ENCODE results near the gene MTHFSD.
A peak's percentile ranks its signal among the peaks of the same experiment; 100 is the strongest.
"Not testable (repeated sequence)": the region's sequence is repeated elsewhere in the genome, so short reads cannot be mapped to it uniquely, and the experiment has no call there.

MTHFSD gene

DNA sequence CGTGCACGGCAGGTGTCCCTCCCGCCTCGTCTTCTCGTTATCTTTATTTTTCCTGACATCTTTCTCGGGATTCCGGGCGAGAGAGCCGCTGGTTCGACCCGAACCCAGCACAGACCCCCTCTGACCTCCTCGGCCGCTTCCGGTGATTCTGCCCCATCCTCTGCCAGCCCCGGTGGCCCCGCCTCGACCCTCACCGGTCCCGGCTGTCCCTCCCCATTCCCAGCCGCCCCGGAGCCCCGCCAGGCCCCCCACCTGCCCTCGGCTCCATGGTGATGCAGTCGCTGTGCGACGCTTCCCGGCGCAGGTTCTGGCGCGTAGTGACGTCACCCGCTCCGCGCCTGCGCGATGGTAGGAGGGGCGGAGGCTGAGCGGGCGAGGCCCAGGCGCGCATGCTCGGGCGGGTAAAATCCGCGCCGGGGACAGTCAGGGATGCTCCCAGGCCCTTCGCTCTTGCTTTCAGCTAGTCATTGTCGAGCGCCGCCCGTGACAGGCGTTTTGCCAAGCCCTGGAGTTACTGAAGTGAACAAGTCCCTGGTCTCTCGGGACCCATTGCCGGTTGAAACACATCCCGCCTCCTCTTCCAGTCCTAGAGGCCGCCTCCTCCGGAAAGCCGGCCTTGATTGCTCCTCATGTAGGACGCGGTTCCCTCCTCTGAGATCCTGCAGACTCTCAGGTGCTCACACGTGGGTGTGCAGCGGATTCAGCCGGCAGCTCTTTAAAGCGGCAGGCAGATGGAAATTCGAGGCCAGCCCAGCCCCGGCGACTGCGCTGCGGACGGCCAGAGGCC is at the start of gene MTHFSD:
Gene MTHFSD, minus strand, starts transcription at position 319 of the 787 bp plus-strand sequence. Its CDS starts 51 bp downstream, at position 268.
- peak; percentile 93 for DNase-seq

DNA sequence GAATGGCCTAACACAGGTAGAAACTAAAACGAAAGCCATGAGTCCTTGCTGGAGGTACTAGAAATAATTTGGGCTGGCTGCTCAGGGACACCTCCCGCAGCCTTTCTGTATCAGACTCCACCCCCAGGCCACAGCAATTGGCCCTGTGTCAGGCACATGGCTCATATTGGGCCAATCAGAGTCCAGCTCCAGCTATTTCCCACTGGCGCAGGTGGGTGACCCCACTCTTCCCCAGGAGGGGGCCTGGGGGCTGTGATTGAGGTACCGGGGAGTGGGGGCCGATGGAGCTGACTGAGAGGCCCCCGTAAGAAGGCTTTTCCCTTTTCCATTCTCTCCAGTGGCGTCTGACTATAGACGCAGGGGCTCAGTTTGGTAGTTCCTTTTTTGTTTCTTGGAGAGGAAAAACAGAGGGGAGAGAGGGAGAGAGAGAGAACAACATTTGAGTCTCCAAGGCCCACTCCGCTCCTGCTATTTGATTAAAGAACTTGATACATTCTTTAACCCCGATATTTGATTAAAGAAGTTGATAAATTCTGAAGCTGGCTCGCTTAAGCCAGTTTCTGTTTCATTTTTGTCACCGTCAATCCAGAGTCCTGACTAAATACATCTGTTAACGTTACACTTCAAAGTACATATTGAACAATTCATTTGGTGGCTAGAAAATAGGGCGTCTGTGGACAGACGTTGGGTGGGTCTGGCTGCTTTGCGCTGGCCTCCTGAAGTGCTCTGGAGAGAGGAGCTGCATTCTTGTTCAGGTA is 49.6 kb upstream of the MTHFSD start:
- peak; percentile 54 for DNase-seq

GRCh38 chr16:86602521-86602920 is 47.5 kb upstream of the MTHFSD start:
- no peak for DNase-seq

- no peak for DNase-seq
Observed at GRCh38 chr16:86601356-86601755, 46.3 kb upstream of the MTHFSD start.

DNA sequence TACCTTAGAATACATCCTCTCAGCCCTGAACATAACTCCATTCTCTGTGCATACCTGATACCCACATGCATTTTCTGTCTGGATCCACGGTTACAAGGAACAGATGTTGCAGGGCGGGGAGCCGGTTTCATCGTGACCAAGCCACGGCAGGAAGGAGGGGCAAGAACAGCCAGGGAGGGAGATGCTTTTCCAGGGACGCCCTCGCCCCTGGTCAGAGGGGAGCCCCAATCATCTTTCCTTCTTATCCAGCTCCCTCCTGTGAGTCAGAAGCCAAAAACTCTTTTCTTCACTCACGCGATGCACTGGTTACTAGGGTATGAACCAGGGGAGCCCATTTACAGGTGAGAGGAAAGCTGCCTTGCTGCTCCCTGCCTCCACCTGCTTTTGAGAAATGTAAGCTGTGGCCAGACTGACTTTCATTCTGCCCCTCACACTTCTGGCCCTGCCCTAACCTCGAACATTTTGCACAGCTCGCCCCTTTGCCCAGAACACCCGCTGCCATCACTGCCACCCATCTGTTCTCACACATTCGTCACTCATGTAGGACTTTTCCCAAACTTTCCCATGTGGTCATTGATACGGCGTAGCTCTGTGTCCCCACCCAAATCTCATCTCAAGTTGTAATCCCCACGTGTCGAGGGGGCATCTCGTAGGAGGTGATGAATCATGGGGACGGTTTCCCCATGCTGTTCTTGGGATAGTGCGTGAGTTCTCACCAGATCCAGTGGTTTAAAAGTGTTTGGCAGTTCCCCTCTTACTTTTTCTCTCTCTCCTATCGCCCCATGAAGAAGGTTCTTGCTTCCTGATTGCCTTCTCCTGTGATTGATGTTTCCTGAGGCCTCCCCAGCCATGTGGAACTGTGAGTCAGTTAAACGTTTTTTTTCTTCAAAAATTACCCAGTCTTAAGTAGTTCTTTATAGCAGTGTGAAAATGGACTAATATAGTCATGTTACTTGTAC is 43.9 kb upstream of the MTHFSD start:
- no peak for DNase-seq

DNA sequence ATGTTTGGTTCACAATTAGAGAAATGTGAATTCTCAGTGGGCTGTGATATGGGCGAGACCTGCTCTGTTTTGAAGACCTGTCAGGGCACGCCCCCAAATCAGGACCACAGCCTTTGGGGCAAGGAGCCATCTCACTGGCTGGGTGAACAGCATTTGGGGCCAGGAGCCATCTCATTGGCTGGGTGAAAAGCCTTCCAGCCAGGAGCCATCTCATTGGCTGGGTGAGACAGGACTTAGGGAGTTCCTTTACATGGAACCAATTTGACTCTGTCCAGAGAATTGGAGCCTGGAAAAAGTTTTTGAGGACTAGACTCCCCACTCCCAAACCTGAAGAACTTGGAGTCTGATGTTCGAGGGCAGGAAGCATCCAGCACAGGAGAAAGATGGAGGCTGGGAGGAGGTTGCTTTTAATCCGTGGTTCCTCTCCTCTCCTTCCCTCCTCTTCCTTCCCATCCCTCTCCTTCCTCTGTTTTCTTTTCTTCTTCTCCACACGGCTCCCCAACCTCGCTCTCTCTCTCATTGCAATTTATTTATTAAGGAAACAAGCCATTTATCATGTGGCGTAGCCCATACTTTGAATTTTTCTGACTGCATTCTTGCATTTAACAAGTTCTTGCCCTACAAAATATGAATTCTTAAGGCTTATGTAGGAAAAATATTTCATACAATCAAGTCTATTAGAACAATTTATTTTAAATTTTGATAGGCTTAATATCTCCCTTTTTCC is 43.0 kb upstream of the MTHFSD start:
- no peak for DNase-seq

DNA sequence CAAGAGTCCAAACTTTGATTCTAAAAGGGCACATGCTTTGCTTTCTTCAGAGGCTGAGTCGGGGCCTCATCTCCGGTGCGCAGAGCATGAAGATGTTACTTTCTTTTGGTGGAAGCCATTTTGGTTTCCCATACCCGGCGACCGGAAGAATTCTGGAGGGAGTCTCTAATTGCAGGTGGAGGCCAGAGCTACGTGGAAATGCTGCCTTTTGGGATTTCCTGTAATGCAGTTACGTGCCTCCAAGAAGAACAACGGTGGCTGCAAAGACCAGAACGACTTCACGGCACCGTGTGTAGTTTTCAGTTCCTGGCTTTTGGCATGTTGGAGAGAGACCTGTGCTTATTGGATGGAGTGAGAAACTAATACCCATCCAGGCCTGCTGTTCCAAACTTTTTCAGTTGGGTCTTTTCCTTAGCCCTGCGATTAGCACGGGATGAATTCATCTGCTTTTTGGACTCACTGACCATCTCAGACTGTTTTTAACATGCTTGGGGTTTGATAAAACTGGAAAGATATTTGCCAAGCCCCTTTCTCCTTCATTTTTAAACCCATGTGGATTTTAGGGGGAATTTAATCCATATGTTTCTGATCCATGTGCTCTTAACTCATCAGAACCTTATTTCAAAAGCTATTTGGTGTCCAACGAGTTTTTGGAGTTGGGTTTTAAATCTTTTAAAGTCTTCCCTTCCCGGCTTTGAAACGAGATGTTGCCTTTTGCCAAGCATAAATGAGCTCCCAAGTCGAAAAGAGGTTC is 42.3 kb upstream of the MTHFSD start:
- no peak for DNase-seq

- no peak for DNase-seq
Observed at GRCh38 chr16:86595983-86596605, 41.1 kb upstream of the MTHFSD start.

DNA sequence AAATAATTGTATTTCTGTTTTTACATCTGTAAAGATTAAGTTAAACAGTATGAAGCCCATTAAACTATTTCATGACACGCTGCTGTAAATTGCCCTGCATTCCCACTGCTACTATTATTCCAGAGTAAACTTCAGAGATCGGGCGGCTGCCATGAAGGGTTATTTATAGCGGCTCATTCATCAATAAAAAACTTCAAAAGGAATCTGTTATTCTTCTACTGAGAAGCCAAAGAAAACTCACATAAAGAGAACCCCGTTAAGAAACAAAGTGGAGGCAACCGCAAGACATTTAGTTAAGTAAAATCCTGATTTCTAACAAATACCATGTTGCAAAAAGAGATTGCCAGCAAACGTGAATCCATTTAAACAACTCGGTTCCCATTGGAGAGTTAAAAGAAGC is 39.7 kb upstream of the MTHFSD start:
- no peak for DNase-seq

GRCh38 chr16:86593913-86594620 is 39.0 kb upstream of the MTHFSD start:
- no peak for DNase-seq

- DNase-seq: no peak
Observed at GRCh38 chr16:86591270-86591669, 36.2 kb upstream of the MTHFSD start.

DNA sequence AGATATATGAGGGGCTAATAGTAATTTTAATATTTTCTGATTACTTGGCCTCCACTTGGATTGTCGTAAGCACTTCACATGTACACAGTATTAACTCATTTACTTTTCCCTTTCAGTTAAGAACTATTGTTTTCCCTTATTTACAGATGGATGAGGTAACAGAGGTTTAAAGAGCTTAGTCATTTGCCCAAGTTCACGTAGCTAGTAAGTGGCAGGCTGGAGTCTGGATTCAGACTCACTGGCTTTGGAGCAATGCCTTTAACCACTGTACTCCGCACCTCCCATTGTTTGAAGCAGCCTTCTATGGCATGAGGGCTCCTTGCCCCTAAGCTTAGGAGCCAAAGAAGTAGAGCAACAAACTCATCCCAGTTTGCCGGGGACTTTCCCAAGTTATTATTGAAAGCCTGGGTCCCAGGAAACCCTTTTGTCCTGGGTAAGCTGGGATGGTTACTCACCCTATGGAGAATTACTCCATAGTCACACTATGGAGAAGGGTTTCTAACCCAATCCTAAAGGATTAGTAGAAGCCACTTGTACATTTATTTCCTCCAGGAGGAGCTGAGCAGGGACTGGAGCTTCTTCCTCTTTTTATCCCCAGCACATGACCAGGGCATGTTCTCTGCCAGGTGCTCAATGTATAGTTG is 35.6 kb upstream of the MTHFSD start:
- no peak for DNase-seq

DNA sequence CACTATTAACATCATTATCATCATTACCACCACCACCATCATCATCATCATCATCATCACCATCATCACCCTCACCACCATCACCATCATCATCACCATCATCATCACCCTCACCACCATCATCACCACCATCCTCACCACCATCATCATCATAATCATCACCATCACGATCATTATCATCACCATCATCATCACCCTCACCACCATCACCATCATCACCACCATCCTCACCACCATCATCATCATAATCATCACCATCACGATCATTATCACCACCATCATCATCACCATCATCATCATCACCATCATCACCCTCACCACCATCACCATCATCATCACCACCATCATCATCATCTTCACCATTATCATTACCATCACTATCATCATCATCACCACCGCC is 32.9 kb upstream of the MTHFSD start:
- DNase-seq: not testable (repeated sequence)

DNA sequence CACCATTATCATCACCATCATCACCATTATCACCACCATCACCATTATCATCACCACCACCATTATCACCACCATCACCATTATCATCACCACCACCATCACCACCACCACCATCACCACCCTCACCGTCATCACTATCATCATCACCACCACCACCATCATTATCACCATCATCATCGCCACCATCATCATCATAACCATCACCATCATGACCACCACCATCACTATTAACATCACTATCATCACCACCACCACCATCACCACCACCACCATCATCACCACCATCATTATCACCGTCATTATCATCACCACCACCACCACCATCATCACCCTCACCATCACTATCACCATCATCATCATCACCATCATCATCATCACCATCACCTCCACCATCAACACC is 32.5 kb upstream of the MTHFSD start:
- DNase-seq: no peak

GRCh38 chr16:86585821-86586611 is 31.0 kb upstream of the MTHFSD start:
- DNase-seq: no peak

GRCh38 chr16:86584726-86585721 is 30.0 kb upstream of the MTHFSD start:
- no peak for DNase-seq

- DNase-seq: no peak
Observed at GRCh38 chr16:86584071-86584685, 29.1 kb upstream of the MTHFSD start.
